ENCODE results near the gene RBMS2. TPM values are rescaled to one million over a fixed set of nuclear protein-coding genes. Genes with fewer than 3 reads are reported as not detected.

The RBMS2 gene
- total RNA-seq, 1 experiment from 2014 or later, result 40.8 TPM

- ATAC-seq, result no peak
- no peaks in the 10 kb centered on the region for H3K27me3 ChIP-seq (ENCODE audit: insufficient read depth, low read length)
- H3K4me3 ChIP-seq (replicated peaks in 1 of 2; ENCODE audit: low read depth in 1 of 2, low read length in 2 of 2), result no peak overlapping the region
- POLR2A ChIA-PET, result no interaction called here
- H3K9me3 ChIP-seq (ENCODE audit: control insufficient read depth in 1 of 2, insufficient read depth in 1 of 2, low read depth in 1 of 2, low read length in 2 of 2), result no peaks in the 10 kb centered on the region
- no peaks in the 10 kb centered on the region for H3K79me2 ChIP-seq (ENCODE audit: insufficient read depth, low read length)
- no peak overlapping the region for H3K4me2 ChIP-seq (ENCODE audit: low read length)
- BruUV-seq (replicated peaks), result no TSS peak
- DNase-seq (ENCODE audit: low read depth, low spot score), result no peak
- no peak overlapping the region for H2AFZ ChIP-seq (ENCODE audit: low read depth, low read length, poor library complexity, severe bottlenecking)
- peaks cover 5 to 16% of the 10 kb centered on the region in 2 experiments; a peak in 1 of 4 replicates for H3K36me3 ChIP-seq (ENCODE audit: control insufficient read depth in 1 of 2, insufficient read depth in 2 of 2, low read length in 2 of 2)
- H4K20me1 ChIP-seq (ENCODE audit: insufficient read depth), result no peaks in the 10 kb centered on the region
- RAD21 ChIA-PET (ENCODE audit: low non-redundant PET in 1 of 2, low total read pairs in 2 of 2, uncharacterized antibody in 2 of 2, unreplicated experiment in 2 of 2), result no interaction called here
- TF ChIP-seq MAX (IDR thresholded peaks at IDR 0.05), result no peak
- TF ChIP-seq FOSL1 (IDR thresholded peaks at IDR 0.05; ENCODE audit: low read depth), result no peak
- TF ChIP-seq ZBTB33 (IDR thresholded peaks at IDR 0.05; ENCODE audit: extremely low read depth, insufficient replicate concordance, low read length), result no peak
- TF ChIP-seq TCF7L2 (IDR thresholded peaks at IDR 0.05; ENCODE audit: borderline replicate concordance, extremely low read depth, insufficient read depth, insufficient read length), result no peak
- H3K27ac ChIP-seq (ENCODE audit: low read depth, low read length), result no peak overlapping the region
- H3K9me2 ChIP-seq (ENCODE audit: insufficient read depth), result no peaks in the 10 kb centered on the region
- peaks cover 0 to 3% of the 10 kb centered on the region in 2 experiments; a peak in 1 of 4 replicates for H3K4me1 ChIP-seq (ENCODE audit: control insufficient read depth in 1 of 2, insufficient read depth in 2 of 2, low read length in 2 of 2)
- intact Hi-C loops (cut with micrococcal nuclease), result loop anchor here (5.0 kb wide), 1 partner anchor 379 kb away; no protein-coding TSS in a partner anchor
- CTCF ChIA-PET, result no interaction called here
- no peak overlapping the region for H3K9ac ChIP-seq (ENCODE audit: low read length)
These were observed 49.5 kb downstream of the RBMS2 start for GRCh38 chr12:56571121-56571520.

GRCh38 chr12:56572288-56572687 lies 50.7 kb downstream of the RBMS2 start:
- Histone ChIP-seq H3K4me2 (ENCODE audit: low read length) (no peak overlapping the region), H3K4me1 (ENCODE audit: control insufficient read depth in 1 of 2, insufficient read depth in 2 of 2, low read length in 2 of 2) (peaks cover 0 to 3% of the 10 kb centered on the region in 2 experiments; a peak in 1 of 4 replicates), H3K9ac (ENCODE audit: low read length) (no peak overlapping the region), H3K27me3 (ENCODE audit: insufficient read depth, low read length) (no peaks in the 10 kb centered on the region), H2AFZ (ENCODE audit: low read depth, low read length, poor library complexity, severe bottlenecking) (no peak overlapping the region), H3K79me2 (ENCODE audit: insufficient read depth, low read length) (no peaks in the 10 kb centered on the region), H3K27ac (ENCODE audit: low read depth, low read length) (no peak overlapping the region), H3K4me3 (replicated peaks in 1 of 2; ENCODE audit: low read depth in 1 of 2, low read length in 2 of 2) (no peak overlapping the region), H4K20me1 (ENCODE audit: insufficient read depth) (no peaks in the 10 kb centered on the region), H3K9me3 (ENCODE audit: control insufficient read depth in 1 of 2, insufficient read depth in 1 of 2, low read depth in 1 of 2, low read length in 2 of 2) (no peaks in the 10 kb centered on the region), H3K9me2 (ENCODE audit: insufficient read depth) (no peaks in the 10 kb centered on the region), H3K36me3 (ENCODE audit: control insufficient read depth in 1 of 2, insufficient read depth in 2 of 2, low read length in 2 of 2) (peaks cover 5 to 16% of the 10 kb centered on the region in 2 experiments; a peak in 1 of 4 replicates)
- POLR2A ChIA-PET, result no interaction called here
- BruUV-seq (replicated peaks), result no TSS peak
- DNase-seq (ENCODE audit: low read depth, low spot score) (no peak), ATAC-seq (no peak)
- CTCF ChIA-PET, result interaction anchor here (1.0 to 1.2 kb wide), 2 partner anchors 30 to 53 kb away, joined by 3 to 4 read pairs; no protein-coding TSS in a partner anchor
- intact Hi-C loops (cut with micrococcal nuclease), result loop anchor here (5.0 kb wide), 1 partner anchor 380 kb away; no protein-coding TSS in a partner anchor
- RAD21 ChIA-PET (ENCODE audit: low non-redundant PET in 1 of 2, low total read pairs in 2 of 2, uncharacterized antibody in 2 of 2, unreplicated experiment in 2 of 2), result no interaction called here
- no peak for TF ChIP-seq YY1 (IDR thresholded peaks at IDR 0.05; ENCODE audit: extremely low read depth, insufficient replicate concordance, low read depth, low read length)
- no peak for TF ChIP-seq CBX3 (IDR thresholded peaks at IDR 0.05; ENCODE audit: low read depth)
- TF ChIP-seq ZBTB33 (IDR thresholded peaks at IDR 0.05; ENCODE audit: extremely low read depth, insufficient replicate concordance, low read length), result no peak
- TF ChIP-seq POLR2AphosphoS5 (IDR thresholded peaks at IDR 0.05; ENCODE audit: low read depth, low read length), result no peak
- TF ChIP-seq SP1 (IDR thresholded peaks at IDR 0.05; ENCODE audit: low read depth), result no peak
- TF ChIP-seq FOSL1 (IDR thresholded peaks at IDR 0.05; ENCODE audit: low read depth), result no peak
- no peak for TF ChIP-seq CEBPB (IDR thresholded peaks at IDR 0.05; ENCODE audit: low read depth)
- TF ChIP-seq JUND (IDR thresholded peaks at IDR 0.05), result no peak
- no peak for TF ChIP-seq ZNF274 (IDR thresholded peaks at IDR 0.05; ENCODE audit: low read depth, low read length)
- no peak for TF ChIP-seq MAX (IDR thresholded peaks at IDR 0.05)
- no peak for TF ChIP-seq EGR1 (IDR thresholded peaks at IDR 0.05; ENCODE audit: low read depth)
- TF ChIP-seq SIN3A (IDR thresholded peaks at IDR 0.05; ENCODE audit: low read depth), result no peak
- TF ChIP-seq EZH2 (IDR thresholded peaks at IDR 0.05), result no peak
